Measurements from ENCODE around the gene REXO1. TPM values are rescaled to one million over a fixed set of nuclear protein-coding genes. Genes with fewer than 3 reads are reported as not detected.

Gene REXO1
- total and polyA plus RNA-seq, 5 experiments from 2014 or later, result 2.7 to 86.2 (median 6.8) TPM

DNA sequence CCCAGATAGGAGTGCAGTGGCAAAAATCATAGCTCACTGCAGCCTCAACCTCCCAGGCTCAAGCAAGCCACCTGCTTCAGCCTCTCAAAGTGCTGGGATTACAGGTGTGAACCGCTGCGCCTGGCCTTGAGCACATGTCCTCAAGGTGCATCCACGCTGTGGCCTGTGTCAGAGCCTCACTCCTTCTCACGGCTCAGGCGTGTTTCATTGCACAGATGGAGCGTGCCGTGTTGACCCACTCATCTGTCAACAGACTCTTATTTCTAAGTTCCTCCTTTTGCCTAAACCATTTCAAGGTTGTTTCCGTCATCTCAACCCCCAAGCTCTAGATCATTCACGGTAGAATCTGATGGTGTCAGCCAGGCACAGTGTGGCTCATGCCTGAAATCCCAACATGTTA lies 64.4 kb downstream of the REXO1 start:
- DNase-seq, result no peak
- Mint-ChIP-seq H3K9me3 (peaks cover 0 to 18% (median 0%) of the 10 kb centered on the region in 9 donors), H3K27me3 (peaks cover 19 to 74% (median 36%) of the 10 kb centered on the region in 5 donors), H3K36me3 (peaks cover 0 to 4% (median 3%) of the 10 kb centered on the region in 3 donors), H3K27ac (no peak overlapping the region), H3K4me1 (peaks cover 0 to 5% (median 2%) of the 10 kb centered on the region in 4 donors), H3K4me3 (no peak overlapping the region)
- no peak for ATAC-seq
- POLR2A ChIA-PET, result no interaction called here

DNA sequence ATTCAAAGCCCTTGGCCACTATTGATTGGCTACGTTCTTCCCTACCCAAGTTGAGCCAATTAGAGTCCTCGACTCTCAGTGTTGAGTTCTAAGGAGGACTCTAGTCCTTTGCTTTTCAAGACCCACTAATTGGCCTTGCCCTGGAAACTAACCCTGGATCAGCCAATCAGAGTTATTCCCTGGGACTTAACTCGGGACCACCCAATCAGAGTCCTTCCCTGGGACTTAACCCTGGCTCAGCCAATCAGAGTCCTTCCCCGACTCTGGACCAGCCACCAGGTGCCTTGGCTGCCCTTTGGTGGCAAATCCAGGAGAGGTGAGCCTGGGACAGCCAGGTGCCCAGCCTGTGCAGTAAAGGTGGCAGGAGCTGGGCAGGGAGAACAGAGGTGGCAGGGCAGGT lies 64.9 kb downstream of the REXO1 start:
- Mint-ChIP-seq H3K27ac (no peak overlapping the region), H3K27me3 (peaks cover 21 to 74% (median 38%) of the 10 kb centered on the region in 5 donors), H3K4me3 (no peak overlapping the region), H3K9me3 (peaks cover 0 to 18% (median 0%) of the 10 kb centered on the region in 9 donors), H3K4me1 (peaks cover 0 to 7% (median 2%) of the 10 kb centered on the region in 4 donors), H3K36me3 (peaks cover 0 to 4% (median 3%) of the 10 kb centered on the region in 3 donors)
- DNase-seq, result no peak
- POLR2A ChIA-PET, result no interaction called here
- ATAC-seq, result no peak

DNA sequence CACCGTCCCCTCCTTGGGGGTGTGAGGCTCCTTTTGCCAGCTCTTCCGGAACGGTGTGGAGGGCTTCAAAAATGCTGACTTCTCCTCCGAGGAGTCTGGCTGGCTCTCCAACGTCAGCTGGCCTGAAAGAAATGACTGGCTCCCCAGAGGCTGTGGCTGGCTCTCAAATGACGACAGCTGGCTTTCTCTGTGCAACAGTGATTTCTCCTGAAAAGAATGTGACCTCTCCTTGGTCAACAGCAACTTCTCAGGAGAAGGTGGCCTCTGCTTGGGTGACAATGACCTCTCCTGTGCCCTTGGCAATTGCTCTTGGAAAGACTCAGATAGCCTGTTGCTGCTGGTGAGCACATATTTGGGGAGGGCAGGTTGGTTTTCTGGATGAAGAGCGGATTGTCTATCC lies 65.8 kb downstream of the REXO1 start:
- peaks cover 21 to 80% (median 45%) of the 10 kb centered on the region in 5 donors for H3K27me3 Mint-ChIP-seq
- DNase-seq (no peak), ATAC-seq (no peak)
- POLR2A ChIA-PET, result no interaction called here
- peaks cover 0 to 4% (median 3%) of the 10 kb centered on the region in 3 donors for H3K36me3 Mint-ChIP-seq
- H3K9me3 Mint-ChIP-seq, result peaks cover 0 to 18% (median 0%) of the 10 kb centered on the region in 9 donors
- peak overlapping the region in 1 of 10 donors; percentile 29 for H3K27ac Mint-ChIP-seq
- H3K4me3 Mint-ChIP-seq, result no peak overlapping the region
- H3K4me1 Mint-ChIP-seq, result peaks cover 0 to 7% (median 2%) of the 10 kb centered on the region in 4 donors

GRCh38 chr19:1780272-1780958 lies 67.9 kb downstream of the REXO1 start:
- Mint-ChIP-seq H3K27ac (no peak overlapping the region), H3K4me3 (no peak overlapping the region), H3K27me3 (peaks cover 30 to 82% (median 51%) of the 10 kb centered on the region in 5 donors), H3K36me3 (peaks cover 0 to 6% (median 3%) of the 10 kb centered on the region in 3 donors), H3K9me3 (peaks cover 0 to 18% (median 0%) of the 10 kb centered on the region in 9 donors), H3K4me1 (peaks cover 2 to 11% (median 5%) of the 10 kb centered on the region in 4 donors)
- POLR2A ChIA-PET, result interaction anchor here (0.6 kb wide), 2 partner anchors 479 to 763 kb away, joined by 3 read pairs; no protein-coding TSS in a partner anchor
- ATAC-seq, result no peak
- DNase-seq, result no peak

DNA sequence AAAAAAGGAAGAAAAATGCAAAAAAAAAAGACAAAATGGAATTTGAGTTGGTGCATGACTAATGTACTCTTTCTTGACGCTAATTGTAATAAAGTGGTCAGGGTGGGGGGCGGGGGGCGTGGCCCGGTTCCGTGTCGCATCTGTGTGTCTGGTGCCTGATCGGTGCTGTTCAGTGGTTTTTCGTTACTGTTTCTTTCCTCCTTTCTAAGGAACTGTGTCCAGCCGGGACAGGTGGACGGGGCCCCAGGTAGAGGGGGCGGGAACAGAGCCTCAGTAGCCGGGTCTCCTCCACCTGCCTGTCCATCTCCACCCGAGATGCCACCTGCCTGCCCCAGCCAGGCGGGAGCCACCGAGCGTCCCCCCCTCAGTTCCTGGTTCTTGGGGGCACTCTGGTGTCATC lies 68.7 kb downstream of the REXO1 start:
- no peak overlapping the region for H3K4me3 Mint-ChIP-seq
- H3K9me3 Mint-ChIP-seq, result peaks cover 0 to 19% (median 0%) of the 10 kb centered on the region in 9 donors
- peaks cover 0 to 9% (median 3%) of the 10 kb centered on the region in 3 donors for H3K36me3 Mint-ChIP-seq
- no peak overlapping the region for H3K27ac Mint-ChIP-seq
- DNase-seq (no peak), ATAC-seq (no peak)
- H3K4me1 Mint-ChIP-seq, result peaks cover 2 to 11% (median 5%) of the 10 kb centered on the region in 4 donors
- POLR2A ChIA-PET, result no interaction called here
- H3K27me3 Mint-ChIP-seq, result peaks cover 29 to 87% (median 51%) of the 10 kb centered on the region in 5 donors

DNA sequence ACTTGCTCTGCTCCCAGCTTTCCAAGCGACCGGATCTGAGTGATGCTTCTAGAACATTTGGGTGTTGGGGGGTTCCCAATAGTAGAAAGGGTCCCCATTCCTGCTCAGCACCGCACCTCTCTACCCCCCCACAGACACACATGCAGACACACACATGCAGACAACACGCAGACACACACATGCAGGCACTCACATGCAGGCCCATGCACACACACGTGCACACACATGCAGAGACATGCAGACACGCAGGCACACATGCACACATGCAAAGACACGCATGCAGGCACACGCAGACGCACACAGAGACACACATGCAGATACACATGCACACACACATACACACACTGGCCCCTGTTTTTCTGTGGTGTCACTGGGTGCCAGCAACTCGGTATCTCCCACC lies 71.1 kb downstream of the REXO1 start:
- POLR2A ChIA-PET, result interaction anchor here (0.6 to 0.7 kb wide), 2 partner anchors 12 to 52 kb away, joined by 3 to 7 read pairs; no protein-coding TSS in a partner anchor
- no peak for DNase-seq
- H3K4me1 Mint-ChIP-seq, result peaks cover 2 to 11% (median 5%) of the 10 kb centered on the region in 4 donors
- H3K27me3 Mint-ChIP-seq, result peaks cover 36 to 89% (median 58%) of the 10 kb centered on the region in 5 donors
- peaks cover 0 to 23% (median 0%) of the 10 kb centered on the region in 9 donors for H3K9me3 Mint-ChIP-seq
- H3K27ac Mint-ChIP-seq, result peak overlapping the region in 1 of 10 donors; percentile 71
- peaks cover 0 to 10% (median 6%) of the 10 kb centered on the region in 3 donors for H3K36me3 Mint-ChIP-seq
- ATAC-seq, result no peak
- H3K4me3 Mint-ChIP-seq, result no peak overlapping the region

GRCh38 chr19:1776606-1777147 lies 71.6 kb downstream of the REXO1 start:
- POLR2A ChIA-PET, result interaction anchor here (0.6 kb wide), 1 partner anchor 53 kb away, joined by 3 read pairs; no protein-coding TSS in a partner anchor
- ATAC-seq (no peak), DNase-seq (no peak)
- Mint-ChIP-seq H3K36me3 (peaks cover 0 to 10% (median 6%) of the 10 kb centered on the region in 3 donors), H3K27ac (no peak overlapping the region), H3K4me1 (peaks cover 2 to 11% (median 5%) of the 10 kb centered on the region in 4 donors), H3K27me3 (peaks cover 36 to 88% (median 55%) of the 10 kb centered on the region in 5 donors), H3K4me3 (no peak overlapping the region), H3K9me3 (peaks cover 0 to 23% (median 0%) of the 10 kb centered on the region in 9 donors)

- no peak overlapping the region for H3K4me3 Mint-ChIP-seq
- ATAC-seq (no peak), DNase-seq (no peak)
- peaks cover 39 to 88% (median 58%) of the 10 kb centered on the region in 5 donors for H3K27me3 Mint-ChIP-seq
- peaks cover 2 to 11% (median 5%) of the 10 kb centered on the region in 4 donors for H3K4me1 Mint-ChIP-seq
- POLR2A ChIA-PET, result no interaction called here
- H3K36me3 Mint-ChIP-seq, result peaks cover 5 to 11% (median 10%) of the 10 kb centered on the region in 3 donors
- no peak overlapping the region for H3K27ac Mint-ChIP-seq
- H3K9me3 Mint-ChIP-seq, result peaks cover 0 to 28% (median 5%) of the 10 kb centered on the region in 9 donors
Measured at GRCh38 chr19:1775951-1776605, 72.2 kb downstream of the REXO1 start.

DNA sequence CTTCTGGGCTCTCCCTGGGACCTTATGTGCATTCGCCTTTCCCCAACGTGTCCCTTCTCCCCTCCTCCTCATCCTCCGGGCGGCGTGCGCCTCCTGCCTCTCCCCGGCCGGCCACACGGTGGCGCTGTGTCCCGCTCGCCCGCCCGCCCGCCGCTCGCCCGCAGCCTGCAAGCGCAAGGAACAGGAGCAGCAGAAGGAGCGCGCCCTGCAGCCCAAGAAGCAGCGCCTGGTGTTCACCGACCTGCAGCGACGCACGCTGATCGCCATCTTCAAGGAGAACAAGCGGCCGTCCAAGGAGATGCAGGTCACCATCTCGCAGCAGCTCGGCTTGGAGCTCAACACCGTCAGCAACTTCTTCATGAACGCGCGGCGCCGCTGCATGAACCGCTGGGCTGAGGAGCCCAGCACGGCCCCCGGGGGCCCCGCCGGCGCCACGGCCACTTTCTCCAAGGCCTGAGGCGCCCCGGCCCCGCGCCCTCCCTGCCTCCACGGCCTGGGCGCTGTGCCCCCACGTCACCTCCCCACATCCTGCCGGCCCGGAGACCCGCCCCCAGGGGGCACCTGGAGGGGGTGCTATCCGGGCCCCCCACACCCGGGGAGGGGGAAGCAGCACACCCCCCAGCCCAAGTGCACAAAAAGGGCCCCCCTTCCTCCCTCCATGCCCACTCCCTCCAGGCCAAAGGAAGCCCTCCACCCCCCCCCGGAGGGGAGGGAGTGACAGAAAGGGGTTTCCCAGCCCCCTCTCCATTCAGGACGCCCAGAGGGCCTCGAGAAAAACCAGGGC lies 73.1 kb downstream of the REXO1 start:
- Mint-ChIP-seq H3K4me1 (peaks cover 2 to 11% (median 5%) of the 10 kb centered on the region in 4 donors), H3K4me3 (peak overlapping the region in 1 of 10 donors; percentile 2), H3K27me3 (peaks cover 41 to 88% (median 61%) of the 10 kb centered on the region in 5 donors), H3K9me3 (peaks cover 0 to 35% (median 14%) of the 10 kb centered on the region in 9 donors), H3K36me3 (peaks cover 10 to 20% (median 10%) of the 10 kb centered on the region in 3 donors), H3K27ac (no peak overlapping the region)
- ATAC-seq (no peak), DNase-seq (no peak)
- POLR2A ChIA-PET, result no interaction called here

GRCh38 chr19:1773184-1773583 lies 75.1 kb downstream of the REXO1 start:
- peaks cover 37 to 88% (median 59%) of the 10 kb centered on the region in 5 donors for H3K27me3 Mint-ChIP-seq

GRCh38 chr19:1770866-1771576 lies 77.3 kb downstream of the REXO1 start:
- Mint-ChIP-seq H3K27ac (no peak overlapping the region), H3K27me3 (peaks cover 29 to 85% (median 59%) of the 10 kb centered on the region in 5 donors)
- POLR2A ChIA-PET, result interaction anchor here (1.2 kb wide), 1 partner anchor 11 kb away, joined by 3 read pairs; no protein-coding TSS in a partner anchor

More at GRCh38 chr19:1773184-1773583, 75.1 kb downstream of the REXO1 start:
- Mint-ChIP-seq H3K27ac (no peak overlapping the region), H3K36me3 (peaks cover 10 to 21% (median 13%) of the 10 kb centered on the region in 3 donors), H3K4me1 (peaks cover 0 to 9% (median 3%) of the 10 kb centered on the region in 4 donors), H3K4me3 (no peak overlapping the region), H3K9me3 (peaks cover 0 to 37% (median 14%) of the 10 kb centered on the region in 9 donors)
- ATAC-seq, result no peak
- POLR2A ChIA-PET, result no interaction called here
- DNase-seq, result no peak

More at GRCh38 chr19:1770866-1771576, 77.3 kb downstream of the REXO1 start:
- Mint-ChIP-seq H3K4me1 (peaks cover 0 to 6% (median 2%) of the 10 kb centered on the region in 4 donors), H3K9me3 (peaks cover 0 to 32% (median 14%) of the 10 kb centered on the region in 9 donors), H3K4me3 (no peak overlapping the region), H3K36me3 (peaks cover 10 to 21% (median 12%) of the 10 kb centered on the region in 3 donors)
- ATAC-seq, result no peak
- no peak for DNase-seq

Measured in naive thymus-derived CD8-positive, alpha-beta T cell (primary cell).